SKM-1 (cell line): ENCODE measurements around the gene ARHGAP8.

Experiments
- DNase-seq: peaks from one replicate; lab custom pipeline; 2025; ENCODE audit not compliant: unreplicated experiment; lab: John Stamatoyannopoulos, UW

ARHGAP8 gene

GRCh38 chr22:44752285-44753188, at the start of gene ARHGAP8:
TSS of gene ARHGAP8 (plus strand) at chr22:44752575. CDS start at chr22:44786528, 33,953 bp downstream.
- no peak for DNase-seq

DNA sequence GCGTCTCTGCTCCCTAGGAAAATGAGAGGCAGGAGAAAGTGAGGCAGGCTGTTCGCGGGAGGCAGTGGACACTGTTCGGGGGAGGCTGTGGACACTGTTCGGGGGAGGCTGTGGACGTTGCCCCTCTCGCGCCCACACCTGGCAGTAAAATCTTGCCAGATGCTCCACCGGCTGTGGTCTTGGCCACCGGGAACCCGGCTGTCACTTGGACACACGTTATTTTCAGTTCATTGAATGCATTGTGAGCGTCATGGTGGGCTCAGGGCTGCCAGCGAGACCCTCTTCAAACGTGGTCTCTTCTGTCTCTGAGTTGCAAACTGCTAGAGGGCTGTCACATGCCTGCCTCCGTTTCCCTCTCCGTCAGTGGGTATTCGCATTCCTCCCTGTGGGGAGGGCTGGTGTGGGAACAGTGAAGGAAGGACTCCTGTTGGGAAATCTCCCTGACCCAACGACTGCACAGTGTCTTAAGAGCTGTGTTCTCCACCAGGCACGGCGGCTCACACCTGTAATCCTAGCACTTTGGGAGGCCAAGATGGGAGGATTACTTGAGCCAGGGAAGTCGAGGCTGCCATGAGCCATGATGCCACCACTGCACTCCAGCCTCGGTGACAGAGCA, 49.0 kb upstream of the ARHGAP8 start:
- DNase-seq: no peak

DNA sequence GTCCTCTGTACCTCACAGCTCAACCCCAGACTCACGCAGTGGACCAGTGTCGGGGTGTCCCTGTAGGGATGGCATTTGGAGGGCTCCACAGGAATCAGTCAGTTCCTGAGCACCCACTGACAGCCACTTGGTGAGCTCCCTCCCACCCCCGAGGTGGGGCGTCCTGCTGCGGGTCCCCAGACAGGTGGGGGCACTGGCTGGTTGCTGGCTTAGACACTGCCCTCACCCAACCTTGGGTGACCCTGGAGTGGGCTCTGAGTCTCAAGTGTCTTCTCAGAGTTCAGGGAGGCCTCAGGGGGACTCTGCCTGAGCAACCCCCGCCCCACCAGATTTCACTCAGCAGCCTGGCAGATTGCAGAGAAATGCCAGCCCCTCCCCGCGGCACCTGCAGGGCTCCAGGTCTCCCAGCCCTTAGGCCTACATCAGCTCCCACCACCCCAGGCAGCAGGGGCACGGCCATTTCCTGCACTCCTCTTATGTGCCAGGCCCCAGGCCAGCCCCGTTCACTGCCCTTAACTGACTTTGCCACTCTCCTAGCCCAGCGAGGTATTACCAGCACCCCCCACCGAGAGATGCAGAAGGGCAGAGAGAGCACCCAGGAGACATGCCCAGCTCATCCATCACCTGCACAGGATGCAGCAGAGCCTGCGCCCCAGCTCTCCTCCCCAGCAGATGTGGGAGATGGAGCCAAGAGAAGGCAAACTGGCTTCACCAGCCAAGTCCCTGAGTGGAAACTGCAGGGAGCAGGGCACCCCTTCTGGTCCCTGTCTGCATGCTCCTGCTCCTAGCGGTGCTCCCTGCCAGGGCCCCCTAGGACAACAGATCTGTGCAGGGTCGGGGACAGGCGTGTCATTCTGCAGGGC, 48.0 kb upstream of the ARHGAP8 start:
- DNase-seq: no peak

- no peak for DNase-seq
These were observed 47.4 kb upstream of the ARHGAP8 start for GRCh38 chr22:44705022-44705297.

- no peak for DNase-seq
These were observed 45.9 kb upstream of the ARHGAP8 start for GRCh38 chr22:44706488-44706887.

DNA sequence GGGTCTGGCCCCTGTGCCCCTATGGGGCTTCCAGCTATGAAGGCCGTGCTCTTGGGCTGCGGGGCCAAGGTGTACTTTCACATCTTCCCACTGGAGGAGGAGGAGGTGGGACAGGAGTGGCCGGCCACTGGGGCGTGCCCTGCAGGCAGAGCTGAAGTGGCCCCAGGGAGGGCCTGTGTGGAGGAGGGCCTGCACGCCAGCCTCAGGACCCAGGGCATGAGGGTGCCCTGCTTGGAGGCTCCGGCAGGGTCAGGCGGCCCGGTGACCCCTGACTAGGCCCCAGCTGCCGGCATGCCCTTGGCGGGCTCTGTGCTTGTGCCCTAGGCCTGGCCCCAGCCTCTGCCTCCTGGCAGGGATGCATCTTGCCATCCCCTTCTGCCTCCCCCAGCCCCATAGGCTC, 45.2 kb upstream of the ARHGAP8 start:
- no peak for DNase-seq

DNA sequence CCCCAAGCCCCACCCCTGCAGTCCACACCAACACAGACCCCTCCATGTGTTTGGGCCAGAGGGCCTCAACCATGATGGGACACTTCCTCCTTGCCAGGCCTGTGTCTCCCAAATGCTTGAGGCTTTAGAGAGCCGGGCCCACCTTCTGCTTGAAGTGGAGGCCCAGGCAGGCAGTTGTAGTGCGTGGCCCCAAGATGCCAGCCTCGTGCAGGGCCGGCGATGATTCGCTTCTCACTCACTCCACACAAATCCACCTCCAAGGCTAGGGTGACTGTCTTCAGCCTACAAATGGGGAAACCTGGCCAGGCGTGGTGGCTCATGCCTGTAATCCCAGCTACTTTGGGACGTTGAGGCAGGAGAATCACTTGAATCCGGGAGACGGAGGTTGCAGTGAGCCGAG, 44.6 kb upstream of the ARHGAP8 start:
- no peak for DNase-seq

- no peak for DNase-seq
These were observed 42.4 kb upstream of the ARHGAP8 start for GRCh38 chr22:44709881-44710392.

- DNase-seq: no peak
These were observed 41.7 kb upstream of the ARHGAP8 start for GRCh38 chr22:44710474-44711240.

DNA sequence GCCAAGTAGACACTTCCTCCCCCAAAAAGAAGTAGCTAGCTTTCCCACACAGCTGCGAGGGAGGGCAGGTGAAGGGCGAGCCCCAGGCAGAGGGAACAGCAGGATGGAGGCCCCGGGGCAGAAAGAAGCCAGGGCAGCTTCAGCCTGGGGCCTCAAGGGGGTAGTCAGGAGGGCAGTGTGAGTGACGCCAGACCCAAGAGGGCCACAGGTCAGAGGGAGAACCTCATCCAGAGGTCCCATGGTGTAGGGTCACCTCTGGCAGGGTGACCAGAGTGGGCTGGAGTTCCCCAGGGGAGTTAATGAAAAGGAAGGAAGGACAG, 41.2 kb upstream of the ARHGAP8 start:
- no peak for DNase-seq

DNA sequence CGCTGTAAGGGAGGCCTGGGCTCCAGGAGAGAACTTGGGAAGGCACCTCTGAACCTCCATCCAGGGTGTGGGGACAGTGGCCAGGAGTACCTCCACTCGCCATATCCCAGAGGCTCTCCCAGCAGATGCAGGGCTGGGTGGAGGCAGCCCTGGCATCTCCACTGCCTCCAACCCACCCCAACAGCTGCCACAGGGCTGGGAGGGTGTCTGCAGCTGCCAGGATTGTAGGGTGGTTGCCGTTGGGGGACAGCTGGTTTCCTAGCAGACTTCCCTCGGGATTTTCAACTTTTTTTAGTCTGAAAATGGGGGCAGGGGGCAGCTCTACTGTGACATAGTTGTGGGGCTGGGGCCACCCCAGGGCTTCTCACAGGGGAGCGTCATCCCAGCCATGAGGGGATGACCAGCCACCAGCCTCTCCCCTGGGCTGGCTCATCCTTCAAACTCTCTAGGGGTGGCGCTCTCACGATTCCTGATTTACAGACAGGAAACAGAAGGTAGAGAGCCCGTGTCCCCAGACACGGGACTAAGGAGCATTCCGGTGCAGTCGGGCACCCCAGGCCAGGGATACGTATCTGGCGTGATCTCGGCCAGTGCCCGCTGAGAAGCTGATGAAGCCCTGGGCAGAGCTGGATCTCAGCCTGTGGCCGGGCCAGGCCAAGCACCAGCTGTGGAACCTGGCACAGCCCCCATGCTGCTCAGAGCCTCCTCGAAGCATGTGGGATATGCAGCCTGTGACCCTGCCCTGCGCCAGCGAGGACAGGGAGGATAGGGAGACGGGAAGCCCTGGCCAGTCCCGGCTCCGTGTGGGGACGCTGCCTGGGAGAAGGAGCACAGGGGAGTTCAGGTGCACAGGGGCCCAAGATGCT, 40.5 kb upstream of the ARHGAP8 start:
- DNase-seq: no peak

DNA sequence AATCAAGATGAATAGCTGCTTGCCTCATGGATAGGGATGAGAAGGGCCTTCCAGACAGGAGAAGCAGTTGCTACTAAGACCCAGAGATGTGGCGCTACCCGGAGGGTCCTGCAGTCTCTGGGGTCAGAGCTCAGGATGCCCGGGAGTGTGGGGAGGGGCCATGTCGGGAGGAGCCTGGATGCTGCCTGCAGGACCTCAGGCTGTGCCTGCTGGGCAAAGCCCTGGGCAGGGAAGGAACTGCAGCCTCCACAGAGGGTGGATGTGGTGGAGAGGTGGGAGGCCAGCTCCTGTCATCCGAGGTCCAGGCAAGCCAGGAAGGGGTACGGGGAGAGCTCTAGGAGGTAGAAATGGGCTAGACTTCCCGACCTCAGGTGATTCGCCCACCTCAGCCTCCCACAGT, 39.4 kb upstream of the ARHGAP8 start:
- DNase-seq: no peak

- no peak for DNase-seq
These were observed 37.5 kb upstream of the ARHGAP8 start for GRCh38 chr22:44714703-44715350.

DNA sequence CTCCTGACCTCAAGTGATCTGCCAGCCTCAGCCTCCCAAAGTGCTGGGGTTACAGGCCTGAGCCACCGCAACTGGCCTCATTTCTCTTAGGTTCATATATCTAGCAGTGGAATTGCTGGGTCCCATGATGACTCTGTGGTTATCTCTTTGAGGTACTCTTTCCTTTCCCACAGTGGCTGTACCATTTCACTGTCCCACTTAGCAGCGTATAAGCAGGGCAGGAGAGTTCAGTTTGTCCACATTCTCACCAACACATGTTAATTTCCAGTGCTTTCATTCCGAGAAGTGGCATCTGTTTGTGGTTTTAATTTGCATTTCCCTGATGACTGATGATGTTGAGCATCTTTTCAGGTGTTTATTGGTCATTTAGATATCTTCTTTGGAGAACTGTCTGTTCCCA, 34.0 kb upstream of the ARHGAP8 start:
- DNase-seq: no peak

- no peak for DNase-seq
These were observed 32.6 kb upstream of the ARHGAP8 start for GRCh38 chr22:44719586-44720368.

- DNase-seq: no peak
These were observed 31.2 kb upstream of the ARHGAP8 start for GRCh38 chr22:44721213-44721612.

DNA sequence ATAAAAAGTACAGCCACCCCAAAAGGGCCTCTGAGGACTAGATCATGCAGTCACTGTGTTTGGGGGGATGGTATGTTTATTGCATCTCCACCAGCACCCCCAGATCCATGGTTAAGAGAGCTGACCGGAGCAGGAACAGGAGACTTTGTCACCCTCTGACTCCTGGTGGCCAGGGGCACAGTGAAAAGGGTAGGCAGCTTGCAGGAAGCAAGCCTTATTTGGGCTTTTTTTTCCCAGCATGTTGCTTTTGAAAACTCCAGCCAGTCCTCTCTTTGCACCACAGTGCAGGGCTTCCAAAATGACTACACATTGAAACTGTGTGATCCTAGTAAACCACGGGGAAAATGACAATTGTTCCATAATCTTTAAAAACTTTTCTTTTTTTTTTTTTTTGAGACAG, 29.8 kb upstream of the ARHGAP8 start:
- DNase-seq: no peak

GRCh38 chr22:44723801-44724200, 28.6 kb upstream of the ARHGAP8 start:
- no peak for DNase-seq

GRCh38 chr22:44724416-44724815, 28.0 kb upstream of the ARHGAP8 start:
- DNase-seq: no peak
